HepG2 (cell line): ENCODE measurements around the gene SPSB2. TPM values are rescaled to one million over a fixed set of nuclear protein-coding genes. Genes with fewer than 3 reads are reported as not detected.

Experiments
- ATAC-seq: fragments of 200-7000 bp; cut with Tn5 transposase; 3 replicates; pipeline ENCODE4 v1.9.1; 2020; ENCODE audit warnings: mild to moderate bottlenecking, moderate library complexity
- BruUV-seq: library from RNA; stranded (reverse); fragments of 400-500 nt; replicated peaks from 2 replicates; lab custom pipeline; 2021; lab: Mats Ljungman, UMichigan
- CTCF ChIA-PET: fragments of 300-600 bp; formaldehyde crosslinking; extraction: SDS; loops from one replicate; lab custom pipeline; 2021; ENCODE audit warnings: low total read pairs, inconsistent platforms, low intra/inter-chr PET ratio; lab: Yijun Ruan, JAX
- POLR2A ChIA-PET: fragments of 350-600 bp; sonication (Branson Sonifier 250); formaldehyde crosslinking; loops from one replicate; lab custom pipeline; 2020; ENCODE audit warnings: antibody characterized with exemption, inconsistent platforms; lab: Yijun Ruan, JAX
- DNase-seq: peaks from one replicate; pipeline ENCODE4 v3.0.0-alpha.2; 2015; ENCODE audit warnings: low spot score
- FAIRE-seq: peaks from 3 replicates; lab custom pipeline; 2011; peaks lifted over from hg19 to GRCh38; lab: Jason Lieb, UNC
- H2AFZ ChIP-seq: one replicate; pipeline ENCODE4 v1.6.1; 2011; ENCODE audit warnings: low read length, inconsistent platforms
- H3K27ac ChIP-seq: fragments of 300-600 bp; 3 replicates; pipeline ENCODE4 v1.8.0; 2011; ENCODE audit warnings: mixed run types, mild to moderate bottlenecking, mixed read lengths, low read length, inconsistent platforms; ENCODE audit not compliant: insufficient read depth; ENCODE audit errors: extremely low read length
- H3K27me3 ChIP-seq, 2 experiments: fragments of 200-600 bp in 1 of 2; 2 replicates in 1 of 2; 3 replicates in 1 of 2; pipeline versions ENCODE4 v1.6.0 to v1.8.0; 2011; ENCODE audit warnings: low read length in 2 of 2, mild to moderate bottlenecking in 2 of 2, moderate library complexity in 2 of 2, inconsistent platforms in 1 of 2; ENCODE audit not compliant: insufficient read depth in 2 of 2, control insufficient read depth in 1 of 2
- H3K36me3 ChIP-seq, 2 experiments: fragments of 200-600 bp in 1 of 2; replicated peaks in 1 of 2; 2 replicates in 1 of 2; 3 replicates in 1 of 2; pipeline versions ENCODE4 v1.5.1 to v1.8.0; 2011; ENCODE audit warnings: low read length in 2 of 2, inconsistent platforms in 1 of 2; ENCODE audit not compliant: insufficient read depth in 2 of 2, control insufficient read depth in 1 of 2
- H3K4me1 ChIP-seq: 2 replicates; pipeline ENCODE4 v1.5.1; 2012; ENCODE audit warnings: low read length, inconsistent platforms; ENCODE audit not compliant: insufficient read depth
- H3K4me2 ChIP-seq: 2 replicates; pipeline ENCODE4 v1.6.0; 2011; ENCODE audit warnings: low read depth, low read length, inconsistent platforms
- H3K4me3 ChIP-seq, 3 experiments: fragments of 200-600 bp in 1 of 3; sonication (generic), shearing (Covaris generic) in 1 of 3; replicated peaks in 1 of 3; 2 replicates each; pipeline ENCODE4 v1.5.1; 2011 to 2016; ENCODE audit warnings: low read length in 3 of 3, inconsistent platforms in 2 of 3, low read depth in 2 of 3, mild to moderate bottlenecking in 2 of 3, control low read depth in 1 of 3, mixed read lengths in 1 of 3; ENCODE audit not compliant: insufficient read depth in 1 of 3
- H3K79me2 ChIP-seq: one replicate; pipeline ENCODE4 v1.6.1; 2011; ENCODE audit warnings: low read length, inconsistent platforms; ENCODE audit not compliant: insufficient read depth
- H3K9ac ChIP-seq: 2 replicates; pipeline ENCODE4 v1.6.0; 2011; ENCODE audit warnings: mild to moderate bottlenecking, low read depth, low read length, inconsistent platforms; ENCODE audit not compliant: insufficient read depth
- H3K9me3 ChIP-seq: 2 replicates; pipeline ENCODE4 v1.5.1; 2012; ENCODE audit warnings: mild to moderate bottlenecking, low read length
- H4K20me1 ChIP-seq: 2 replicates; pipeline ENCODE4 v1.6.0; 2011; ENCODE audit warnings: inconsistent platforms, mild to moderate bottlenecking, low read length, moderate library complexity; ENCODE audit not compliant: insufficient read depth
- ARNTL ChIP-seq: sonication (generic); formaldehyde crosslinking; IDR thresholded peaks from 2 replicates; pipeline ENCODE4 v1.4.0; 2020; ENCODE audit warnings: mild to moderate bottlenecking, missing genetic modification reagents
- ATF1 ChIP-seq: IDR thresholded peaks from 2 replicates; pipeline ENCODE4 v1.6.1; 2016; ENCODE audit warnings: mild to moderate bottlenecking, control low read depth
- FOXK1 ChIP-seq: sonication (generic); formaldehyde crosslinking; IDR thresholded peaks from 2 replicates; pipeline ENCODE4 v1.4.0; 2020; ENCODE audit warnings: low read depth, missing genetic modification reagents, borderline replicate concordance
- HOXA9 ChIP-seq: sonication (generic); formaldehyde crosslinking; IDR thresholded peaks from 2 replicates; pipeline ENCODE4 v1.8.1; 2022; ENCODE audit warnings: missing genetic modification reagents, mild to moderate bottlenecking, moderate library complexity, borderline replicate concordance
- NR1H2 ChIP-seq: sonication (generic); formaldehyde crosslinking; IDR thresholded peaks from 2 replicates; pipeline ENCODE4 v1.8.1; 2022; ENCODE audit warnings: low read depth, missing genetic modification reagents, borderline replicate concordance
- ZBTB21 ChIP-seq: sonication (generic); formaldehyde crosslinking; IDR thresholded peaks from 2 replicates; pipeline ENCODE4 v1.4.0; 2020; ENCODE audit warnings: missing genetic modification reagents
- ZFP82 ChIP-seq: sonication (generic); formaldehyde crosslinking; IDR thresholded peaks from 2 replicates; pipeline ENCODE4 v1.5.1; 2020; ENCODE audit warnings: mild to moderate bottlenecking, missing genetic modification reagents, borderline replicate concordance
- ZMYM3 ChIP-seq: sonication (generic); formaldehyde crosslinking; IDR thresholded peaks from 2 replicates; pipeline ENCODE4 v1.5.1; 2020; ENCODE audit warnings: mild to moderate bottlenecking, missing genetic modification reagents
- ZNF143 ChIP-seq: sonication (generic); formaldehyde crosslinking; IDR thresholded peaks from 2 replicates; pipeline ENCODE4 v1.4.0; 2020; ENCODE audit warnings: missing genetic modification reagents
- ZNF792 ChIP-seq: IDR thresholded peaks from 2 replicates; pipeline ENCODE4 v1.6.1; 2016
- ZNF878 ChIP-seq: sonication (generic); formaldehyde crosslinking; IDR thresholded peaks from 2 replicates; pipeline ENCODE4 v1.8.1; 2023; ENCODE audit warnings: mild to moderate bottlenecking, missing genetic modification reagents, moderate library complexity
- ZSCAN25 ChIP-seq: sonication (generic); formaldehyde crosslinking; IDR thresholded peaks from 2 replicates; pipeline ENCODE4 v1.8.0; 2022; ENCODE audit warnings: mild to moderate bottlenecking, missing genetic modification reagents
- WGBS: methylation state at CpG from one replicate; pipeline ENCODE4 v1.1.6; 2017; ENCODE audit warnings: low lambda C conversion rate; 5-methylcytosine and 5-hydroxymethylcytosine counted together
- in situ Hi-C: cut with HindIII; loops from 2 replicates; pipeline ENCODE4 v1.10.0; 2017; ENCODE audit warnings: low pct_unique_long_range_greater_than_20kb; ENCODE audit not compliant: extremely low pct_ligation_motif_present
- intact Hi-C: fragments of 100-400 bp; cut with micrococcal nuclease; formaldehyde crosslinking; loops from one replicate; pipeline ENCODE4 v1.10.0; 2022; ENCODE audit not compliant: unreplicated experiment
- polyA plus RNA-seq, 8 experiments: library from polyadenylated mRNA; depleted of rRNA in 3 of 8; stranded (reverse) in 7 of 8; unstranded in 1 of 8; fragments of >200 nt; fragmentation: Illumina TruSeq in 4 of 8; extraction: Trizol in 4 of 8; gene quantifications; 2 replicates each; pipeline versions ENCODE4 v1.2.1 to v1.2.3, GENCODE V29; 2011 to 2016; ENCODE audit warnings: low read depth in 4 of 8, missing spikeins in 1 of 8, mixed read lengths in 1 of 8; ENCODE audit not compliant: insufficient read depth in 1 of 8
- total RNA-seq, 5 experiments: library from RNA; depleted of rRNA; stranded (reverse); fragments of >200 nt; fragmentation: Illumina TruSeq; extraction: Trizol; gene quantifications; 2 replicates each; pipeline ENCODE4 v1.2.3, GENCODE V29; 2016; ENCODE audit warnings: low read depth in 1 of 5
- TF ChIP-seq, protein P1 (sequence below): sonication (generic); formaldehyde crosslinking; IDR thresholded peaks from 2 replicates; pipeline ENCODE4 v1.8.1; 2023; ENCODE audit warnings: mild to moderate bottlenecking, missing genetic modification reagents, borderline replicate concordance
- TF ChIP-seq, protein P2 (sequence below): sonication (generic); formaldehyde crosslinking; IDR thresholded peaks from 2 replicates; pipeline ENCODE4 v1.4.0; 2020; ENCODE audit warnings: missing genetic modification reagents
- TF ChIP-seq, protein P3 (sequence below), 2 experiments: IDR thresholded peaks; 2 replicates each; pipeline ENCODE4 v1.6.1; 2011 to 2012; ENCODE audit warnings: low read length in 2 of 2, borderline replicate concordance in 1 of 2, low read depth in 1 of 2, mild to moderate bottlenecking in 1 of 2, moderate library complexity in 1 of 2

The SPSB2 gene
- total and polyA plus RNA-seq, 2 of the 13 experiments (the other 11 are each of a cell fraction or from before 2014, with no cell fraction given) = 2.0 to 6.2 TPM

- 1% methylated on average over 17 of the region's 86 CpGs for WGBS
- Histone ChIP-seq H4K20me1 (peaks cover 44% of the 10 kb centered on the region), H2AFZ (no peak within 1 kb of the TSS), H3K79me2 (peaks cover 29% of the 10 kb centered on the region), H3K36me3 (peaks cover 17 to 34% of the 10 kb centered on the region in 2 experiments), H3K4me1 (peaks cover 45% of the 10 kb centered on the region), H3K27ac (peak within 1 kb of the TSS; percentile 87), H3K9ac (peak within 1 kb of the TSS; percentile 95), H3K4me2 (peak within 1 kb of the TSS; percentile 98), H3K9me3 (no peaks in the 10 kb centered on the region), H3K27me3 (no peaks in the 10 kb centered on the region; a peak in 1 of 5 replicates), H3K4me3 (peak within 1 kb of the TSS; percentile 88 to 96 (median 92))
- POLR2A ChIA-PET = interaction anchor here (0.5 to 6.0 kb wide), 19 partner anchors 13 to 1039 kb away, joined by 3 to 132 read pairs (median 5); partner anchors contain the start of genes C12orf57, CDCA3, ENO2 and RNU7-1
- peak; percentile 39 for DNase-seq
- FAIRE-seq = no peak
- ATAC-seq = peak; percentile 73
- intact Hi-C loops (loop anchor here (2.0 kb wide), 1 partner anchor 15 kb away; the partner anchor contains the start of gene USP5), in situ Hi-C loops (no loop called here)
- CTCF ChIA-PET = no interaction called here
- BruUV-seq = no TSS peak
- peak; percentile 82 for TF ChIP-seq ZNF792 (CRISPR knock-in tag)
- no peak for TF ChIP-seq ZNF143 (CRISPR knock-in tag)
- no peak; the same call in 1 of the 2 replicates for TF ChIP-seq ZBTB21 (CRISPR knock-in tag)
- TF ChIP-seq ZFP82 (CRISPR knock-in tag) = peak; percentile 82; the same call in 1 of the 2 replicates
- TF ChIP-seq ZNF878 (CRISPR knock-in tag) = peak; percentile 35; the same call in 1 of the 2 replicates
- TF ChIP-seq ZMYM3 = no peak
- TF ChIP-seq, protein P1, sequence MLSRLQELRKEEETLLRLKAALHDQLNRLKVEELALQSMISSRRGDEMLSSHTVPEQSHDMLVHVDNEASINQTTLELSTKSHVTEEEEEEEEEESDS (CRISPR knock-in tag) = no peak
- no peak; the same call in 1 of the 2 replicates for TF ChIP-seq ARNTL (CRISPR knock-in tag)
- 0 out of 2 replicates have a peak, but pooled peaks have one; percentile 8 for TF ChIP-seq NR1H2 (CRISPR knock-in tag)
- no peak for TF ChIP-seq HOXA9 (CRISPR knock-in tag)
- peak; percentile 34; the same call in 1 of the 2 replicates for TF ChIP-seq ZSCAN25 (CRISPR knock-in tag)
- no peak for TF ChIP-seq ATF1 (CRISPR knock-in tag)
- TF ChIP-seq FOXK1 (CRISPR knock-in tag) = peak; percentile 25; the same call in 1 of the 2 replicates
- TF ChIP-seq, protein P2, sequence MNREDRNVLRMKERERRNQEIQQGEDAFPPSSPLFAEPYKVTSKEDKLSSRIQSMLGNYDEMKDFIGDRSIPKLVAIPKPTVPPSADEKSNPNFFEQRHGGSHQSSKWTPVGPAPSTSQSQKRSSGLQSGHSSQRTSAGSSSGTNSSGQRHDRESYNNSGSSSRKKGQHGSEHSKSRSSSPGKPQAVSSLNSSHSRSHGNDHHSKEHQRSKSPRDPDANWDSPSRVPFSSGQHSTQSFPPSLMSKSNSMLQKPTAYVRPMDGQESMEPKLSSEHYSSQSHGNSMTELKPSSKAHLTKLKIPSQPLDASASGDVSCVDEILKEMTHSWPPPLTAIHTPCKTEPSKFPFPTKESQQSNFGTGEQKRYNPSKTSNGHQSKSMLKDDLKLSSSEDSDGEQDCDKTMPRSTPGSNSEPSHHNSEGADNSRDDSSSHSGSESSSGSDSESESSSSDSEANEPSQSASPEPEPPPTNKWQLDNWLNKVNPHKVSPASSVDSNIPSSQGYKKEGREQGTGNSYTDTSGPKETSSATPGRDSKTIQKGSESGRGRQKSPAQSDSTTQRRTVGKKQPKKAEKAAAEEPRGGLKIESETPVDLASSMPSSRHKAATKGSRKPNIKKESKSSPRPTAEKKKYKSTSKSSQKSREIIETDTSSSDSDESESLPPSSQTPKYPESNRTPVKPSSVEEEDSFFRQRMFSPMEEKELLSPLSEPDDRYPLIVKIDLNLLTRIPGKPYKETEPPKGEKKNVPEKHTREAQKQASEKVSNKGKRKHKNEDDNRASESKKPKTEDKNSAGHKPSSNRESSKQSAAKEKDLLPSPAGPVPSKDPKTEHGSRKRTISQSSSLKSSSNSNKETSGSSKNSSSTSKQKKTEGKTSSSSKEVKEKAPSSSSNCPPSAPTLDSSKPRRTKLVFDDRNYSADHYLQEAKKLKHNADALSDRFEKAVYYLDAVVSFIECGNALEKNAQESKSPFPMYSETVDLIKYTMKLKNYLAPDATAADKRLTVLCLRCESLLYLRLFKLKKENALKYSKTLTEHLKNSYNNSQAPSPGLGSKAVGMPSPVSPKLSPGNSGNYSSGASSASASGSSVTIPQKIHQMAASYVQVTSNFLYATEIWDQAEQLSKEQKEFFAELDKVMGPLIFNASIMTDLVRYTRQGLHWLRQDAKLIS = peak; percentile 78; the same call in 1 of the 2 replicates
- TF ChIP-seq, protein P3, sequence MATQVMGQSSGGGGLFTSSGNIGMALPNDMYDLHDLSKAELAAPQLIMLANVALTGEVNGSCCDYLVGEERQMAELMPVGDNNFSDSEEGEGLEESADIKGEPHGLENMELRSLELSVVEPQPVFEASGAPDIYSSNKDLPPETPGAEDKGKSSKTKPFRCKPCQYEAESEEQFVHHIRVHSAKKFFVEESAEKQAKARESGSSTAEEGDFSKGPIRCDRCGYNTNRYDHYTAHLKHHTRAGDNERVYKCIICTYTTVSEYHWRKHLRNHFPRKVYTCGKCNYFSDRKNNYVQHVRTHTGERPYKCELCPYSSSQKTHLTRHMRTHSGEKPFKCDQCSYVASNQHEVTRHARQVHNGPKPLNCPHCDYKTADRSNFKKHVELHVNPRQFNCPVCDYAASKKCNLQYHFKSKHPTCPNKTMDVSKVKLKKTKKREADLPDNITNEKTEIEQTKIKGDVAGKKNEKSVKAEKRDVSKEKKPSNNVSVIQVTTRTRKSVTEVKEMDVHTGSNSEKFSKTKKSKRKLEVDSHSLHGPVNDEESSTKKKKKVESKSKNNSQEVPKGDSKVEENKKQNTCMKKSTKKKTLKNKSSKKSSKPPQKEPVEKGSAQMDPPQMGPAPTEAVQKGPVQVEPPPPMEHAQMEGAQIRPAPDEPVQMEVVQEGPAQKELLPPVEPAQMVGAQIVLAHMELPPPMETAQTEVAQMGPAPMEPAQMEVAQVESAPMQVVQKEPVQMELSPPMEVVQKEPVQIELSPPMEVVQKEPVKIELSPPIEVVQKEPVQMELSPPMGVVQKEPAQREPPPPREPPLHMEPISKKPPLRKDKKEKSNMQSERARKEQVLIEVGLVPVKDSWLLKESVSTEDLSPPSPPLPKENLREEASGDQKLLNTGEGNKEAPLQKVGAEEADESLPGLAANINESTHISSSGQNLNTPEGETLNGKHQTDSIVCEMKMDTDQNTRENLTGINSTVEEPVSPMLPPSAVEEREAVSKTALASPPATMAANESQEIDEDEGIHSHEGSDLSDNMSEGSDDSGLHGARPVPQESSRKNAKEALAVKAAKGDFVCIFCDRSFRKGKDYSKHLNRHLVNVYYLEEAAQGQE (IDR thresholded peaks at IDR 0.05; ENCODE audit: borderline replicate concordance in 1 of 2, low read depth in 1 of 2, low read length in 2 of 2) = peak in 1 of 2 experiments; percentile 79; a peak in 1 of 4 replicates
These were observed 5.5 kb downstream of the SPSB2 start, which contains the start of gene TPI1 for GRCh38 chr12:6867413-6868210. TPI1 (plus strand) TSS chr12:6867531; CDS start chr12:6867567, 36 bp downstream.
